K562 (cell line): ENCODE measurements around the gene ATP5PD. TPM values are rescaled to one million over a fixed set of nuclear protein-coding genes. Genes with fewer than 3 reads are reported as not detected.

Experiments used
- ATAC-seq: fragments of 200-7000 bp; cut with Tn5 transposase; 3 replicates; pipeline ENCODE4 v1.9.1; 2020; ENCODE audit warnings: moderate library complexity
- BruUV-seq: library from RNA; stranded (reverse); fragments of 400-500 nt; replicated peaks from 2 replicates; lab custom pipeline; 2021; lab: Mats Ljungman, UMichigan
- CTCF ChIA-PET: fragments of 300-600 bp; formaldehyde crosslinking; extraction: SDS; loops from one replicate; lab custom pipeline; 2021; ENCODE audit warnings: low intra/inter-chr PET ratio; lab: Yijun Ruan, JAX
- POLR2A ChIA-PET: fragments of 300-600, 350-650 bp; sonication (Branson Sonifier 250); formaldehyde crosslinking; extraction: SDS; loops from one replicate; lab custom pipeline; 2021; ENCODE audit warnings: antibody characterized with exemption, inconsistent platforms; lab: Yijun Ruan, JAX
- DNase-seq, 4 experiments: peaks; one replicate each; pipeline versions ENCODE4 v3.0.0 to v3.0.0-alpha.2; 2011 to 2018; ENCODE audit warnings: low spot score in 3 of 4, mixed read lengths in 3 of 4; ENCODE audit errors: extremely low read depth in 1 of 4
- FAIRE-seq: peaks from 2 replicates; lab custom pipeline; 2011; peaks lifted over from hg19 to GRCh38; lab: Jason Lieb, UNC
- H2AFZ ChIP-seq: 2 replicates; pipeline ENCODE4 v1.6.0; 2011; ENCODE audit warnings: low read depth, low read length, control low read depth, inconsistent platforms
- H3K27ac ChIP-seq: fragments of 200-600 bp; 3 replicates; pipeline ENCODE4 v1.8.0; 2011; ENCODE audit warnings: low read depth, mild to moderate bottlenecking, control low read depth, inconsistent platforms, low read length, moderate library complexity, mixed read lengths; ENCODE audit errors: extremely low read depth
- H3K27me3 ChIP-seq, 2 experiments: fragments of 300-600 bp in 1 of 2; 2 replicates in 1 of 2; 3 replicates in 1 of 2; pipeline versions ENCODE4 v1.6.0 to v1.8.0; 2011; ENCODE audit warnings: inconsistent platforms in 2 of 2, low read length in 2 of 2, mild to moderate bottlenecking in 1 of 2, mixed read lengths in 1 of 2, moderate library complexity in 1 of 2; ENCODE audit not compliant: control insufficient read depth in 2 of 2, insufficient read depth in 2 of 2
- H3K36me3 ChIP-seq: fragments of 300-600 bp; 3 replicates; pipeline ENCODE4 v1.8.0; 2011; ENCODE audit warnings: mild to moderate bottlenecking, low read length, inconsistent platforms; ENCODE audit not compliant: control insufficient read depth, insufficient read depth
- H3K4me1 ChIP-seq, 2 experiments: fragments of 200-600 bp in 1 of 2; replicated peaks in 1 of 2; 2 replicates in 1 of 2; 3 replicates in 1 of 2; pipeline versions ENCODE4 v1.5.1 to v1.8.0; 2011; ENCODE audit warnings: inconsistent platforms in 2 of 2, low read length in 2 of 2, mild to moderate bottlenecking in 1 of 2, mixed read lengths in 1 of 2, moderate library complexity in 1 of 2; ENCODE audit not compliant: control insufficient read depth in 2 of 2, insufficient read depth in 2 of 2
- H3K4me2 ChIP-seq: 2 replicates; pipeline ENCODE4 v1.6.1; 2011; ENCODE audit warnings: low read length, control low read depth, inconsistent platforms, mixed read lengths; ENCODE audit not compliant: insufficient read depth
- H3K4me3 ChIP-seq: fragments of 200-600 bp; sonication (generic), shearing (Covaris generic); 2 replicates; pipeline ENCODE4 v1.5.1; 2016; ENCODE audit warnings: control low read depth, inconsistent platforms
- H3K79me2 ChIP-seq: fragments of 200-600 bp; 3 replicates; pipeline ENCODE4 v1.8.0; 2011; ENCODE audit warnings: low read length, inconsistent platforms; ENCODE audit not compliant: control insufficient read depth, insufficient read depth
- H3K9ac ChIP-seq, 2 experiments: 2 replicates each; pipeline versions ENCODE4 v1.6.0 to v1.6.1; 2011; ENCODE audit warnings: low read depth in 2 of 2, low read length in 2 of 2, control low read depth in 1 of 2, inconsistent platforms in 1 of 2, mild to moderate bottlenecking in 1 of 2, mixed read lengths in 1 of 2; ENCODE audit not compliant: insufficient read depth in 1 of 2
- H3K9me1 ChIP-seq: one replicate; pipeline ENCODE4 v1.6.0; 2011; ENCODE audit warnings: inconsistent platforms, mild to moderate bottlenecking, low read length, moderate library complexity; ENCODE audit not compliant: control insufficient read depth, insufficient read depth
- H3K9me3 ChIP-seq: replicated peaks from 2 replicates; pipeline ENCODE4 v1.5.1; 2011; ENCODE audit warnings: low read depth, low read length, inconsistent platforms; ENCODE audit not compliant: control insufficient read depth, insufficient read depth
- H4K20me1 ChIP-seq: replicated peaks from 2 replicates; pipeline ENCODE4 v1.6.1; 2011; ENCODE audit warnings: low read length, inconsistent platforms, mixed read lengths; ENCODE audit not compliant: control insufficient read depth, insufficient read depth
- ATF6 ChIP-seq: sonication (generic); formaldehyde crosslinking; IDR thresholded peaks from 2 replicates; pipeline ENCODE4 v1.4.0; 2020; ENCODE audit warnings: mild to moderate bottlenecking, missing genetic modification reagents
- ZNF263 ChIP-seq: sonication (generic); formaldehyde crosslinking; IDR thresholded peaks from 2 replicates; pipeline ENCODE4 v1.8.0; 2022; ENCODE audit warnings: mild to moderate bottlenecking, missing genetic modification reagents, borderline replicate concordance
- WGBS: fragments of 100-300 bp; shearing (Covaris generic); methylation state at CpG from one replicate; pipeline ENCODE4 v1.1.6; 2016; ENCODE audit warnings: low coverage, mixed read lengths; ENCODE audit not compliant: insufficient coverage; ENCODE audit errors: missing lambda C conversion rate; 5-methylcytosine and 5-hydroxymethylcytosine counted together
- in situ Hi-C: fragments of 300-500 bp; cut with MboI; formaldehyde crosslinking; loops from 4 replicates; pipeline ENCODE4 v1.15.0; 2018; ENCODE audit warnings: inconsistent platforms, mixed read lengths
- intact Hi-C: fragments of 100-400 bp; cut with micrococcal nuclease; formaldehyde crosslinking; loops from 2 replicates; pipeline ENCODE4 v1.14.2; 2022
- polyA plus RNA-seq, 8 experiments: library from polyadenylated mRNA; depleted of rRNA in 4 of 8; stranded (reverse) in 5 of 8; unstranded in 3 of 8; fragments of >200 nt; fragmentation: Nextera tagmentation in 2 of 8; fragmentation: Illumina TruSeq in 1 of 8; extraction: Ambion mirVana in 2 of 8; extraction: Trizol in 1 of 8; gene quantifications; 2 replicates each; pipeline versions ENCODE4 v1.2.1 to v1.2.3, GENCODE V29; 2011 to 2014; ENCODE audit warnings: inconsistent platforms in 1 of 8, missing spikeins in 1 of 8
- total RNA-seq, 7 experiments: library from RNA; depleted of rRNA in 6 of 7; stranded (reverse); fragments of >200 nt in 6 of 7; fragmentation: Illumina TruSeq in 2 of 7; extraction: Trizol in 2 of 7; gene quantifications; 2 replicates each; pipeline versions ENCODE4 v1.2.1 to v1.2.3, GENCODE V29; 2011 to 2021; ENCODE audit warnings: low replicate concordance in 1 of 7
- TF ChIP-seq, protein P1 (sequence below), 2 experiments: fragments of 450-650 bp in 1 of 2; sonication (generic) in 1 of 2; formaldehyde crosslinking in 1 of 2; IDR thresholded peaks; 2 replicates each; pipeline versions ENCODE4 v1.7.1 to v1.9.0; 2016 to 2022; ENCODE audit warnings: inconsistent platforms in 1 of 2, mild to moderate bottlenecking in 1 of 2, missing genetic modification reagents in 1 of 2
- TF ChIP-seq, protein P2 (sequence below): fragments of 250-450 bp; sonication (Bioruptor Pico); IDR thresholded peaks from 2 replicates; pipeline ENCODE4 v1.9.0; 2021; ENCODE audit warnings: mild to moderate bottlenecking, inconsistent platforms

Gene ATP5PD
- total and polyA plus RNA-seq, 9 of the 15 experiments (the other 6 are each of a cell fraction or from before 2014, with no cell fraction given), result 271 to 828 (median 432) TPM

GRCh38 chr17:75086496-75087181, 39.9 kb upstream of the ATP5PD start:
- Histone ChIP-seq H3K9ac (peak overlapping the region; percentile 71 to 88; a peak in 3 of 4 replicates), H3K9me1 (peaks cover 5% of the 10 kb centered on the region), H2AFZ (peak overlapping the region; percentile 81), H3K4me2 (peak overlapping the region; percentile 90), H3K4me1 (peaks cover 42 to 48% of the 10 kb centered on the region in 2 experiments), H4K20me1 (no peaks in the 10 kb centered on the region), H3K36me3 (no peaks in the 10 kb centered on the region), H3K4me3 (no peak overlapping the region), H3K9me3 (no peaks in the 10 kb centered on the region), H3K27ac (peak overlapping the region; percentile 63), H3K27me3 (no peaks in the 10 kb centered on the region), H3K79me2 (no peaks in the 10 kb centered on the region)
- in situ Hi-C loops, result no loop called here
- intact Hi-C loops, result no loop called here
- ATAC-seq, result peak; percentile 11
- no peak for FAIRE-seq
- POLR2A ChIA-PET, result interaction anchor here (0.7 to 3.0 kb wide), 5 partner anchors 10 to 26 kb away, joined by 3 to 11 read pairs (median 5); no protein-coding TSS in a partner anchor
- WGBS, result 45% methylated on average over 14 of the region's 15 CpGs
- DNase-seq, result peak in 1 of 4 experiments; percentile 57
- no TSS peak for BruUV-seq
- CTCF ChIA-PET, result no interaction called here
- TF ChIP-seq, protein P1, sequence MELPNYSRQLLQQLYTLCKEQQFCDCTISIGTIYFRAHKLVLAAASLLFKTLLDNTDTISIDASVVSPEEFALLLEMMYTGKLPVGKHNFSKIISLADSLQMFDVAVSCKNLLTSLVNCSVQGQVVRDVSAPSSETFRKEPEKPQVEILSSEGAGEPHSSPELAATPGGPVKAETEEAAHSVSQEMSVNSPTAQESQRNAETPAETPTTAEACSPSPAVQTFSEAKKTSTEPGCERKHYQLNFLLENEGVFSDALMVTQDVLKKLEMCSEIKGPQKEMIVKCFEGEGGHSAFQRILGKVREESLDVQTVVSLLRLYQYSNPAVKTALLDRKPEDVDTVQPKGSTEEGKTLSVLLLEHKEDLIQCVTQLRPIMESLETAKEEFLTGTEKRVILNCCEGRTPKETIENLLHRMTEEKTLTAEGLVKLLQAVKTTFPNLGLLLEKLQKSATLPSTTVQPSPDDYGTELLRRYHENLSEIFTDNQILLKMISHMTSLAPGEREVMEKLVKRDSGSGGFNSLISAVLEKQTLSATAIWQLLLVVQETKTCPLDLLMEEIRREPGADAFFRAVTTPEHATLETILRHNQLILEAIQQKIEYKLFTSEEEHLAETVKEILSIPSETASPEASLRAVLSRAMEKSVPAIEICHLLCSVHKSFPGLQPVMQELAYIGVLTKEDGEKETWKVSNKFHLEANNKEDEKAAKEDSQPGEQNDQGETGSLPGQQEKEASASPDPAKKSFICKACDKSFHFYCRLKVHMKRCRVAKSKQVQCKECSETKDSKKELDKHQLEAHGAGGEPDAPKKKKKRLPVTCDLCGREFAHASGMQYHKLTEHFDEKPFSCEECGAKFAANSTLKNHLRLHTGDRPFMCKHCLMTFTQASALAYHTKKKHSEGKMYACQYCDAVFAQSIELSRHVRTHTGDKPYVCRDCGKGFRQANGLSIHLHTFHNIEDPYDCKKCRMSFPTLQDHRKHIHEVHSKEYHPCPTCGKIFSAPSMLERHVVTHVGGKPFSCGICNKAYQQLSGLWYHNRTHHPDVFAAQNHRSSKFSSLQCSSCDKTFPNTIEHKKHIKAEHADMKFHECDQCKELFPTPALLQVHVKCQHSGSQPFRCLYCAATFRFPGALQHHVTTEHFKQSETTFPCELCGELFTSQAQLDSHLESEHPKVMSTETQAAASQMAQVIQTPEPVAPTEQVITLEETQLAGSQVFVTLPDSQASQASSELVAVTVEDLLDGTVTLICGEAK (IDR thresholded peaks at IDR 0.05), result no peak
- TF ChIP-seq, protein P1 (CRISPR knock-in tag; IDR thresholded peaks at IDR 0.05), result no peak
- TF ChIP-seq ATF6 (no peak), ZNF263 (no peak)
- TF ChIP-seq, protein P2, sequence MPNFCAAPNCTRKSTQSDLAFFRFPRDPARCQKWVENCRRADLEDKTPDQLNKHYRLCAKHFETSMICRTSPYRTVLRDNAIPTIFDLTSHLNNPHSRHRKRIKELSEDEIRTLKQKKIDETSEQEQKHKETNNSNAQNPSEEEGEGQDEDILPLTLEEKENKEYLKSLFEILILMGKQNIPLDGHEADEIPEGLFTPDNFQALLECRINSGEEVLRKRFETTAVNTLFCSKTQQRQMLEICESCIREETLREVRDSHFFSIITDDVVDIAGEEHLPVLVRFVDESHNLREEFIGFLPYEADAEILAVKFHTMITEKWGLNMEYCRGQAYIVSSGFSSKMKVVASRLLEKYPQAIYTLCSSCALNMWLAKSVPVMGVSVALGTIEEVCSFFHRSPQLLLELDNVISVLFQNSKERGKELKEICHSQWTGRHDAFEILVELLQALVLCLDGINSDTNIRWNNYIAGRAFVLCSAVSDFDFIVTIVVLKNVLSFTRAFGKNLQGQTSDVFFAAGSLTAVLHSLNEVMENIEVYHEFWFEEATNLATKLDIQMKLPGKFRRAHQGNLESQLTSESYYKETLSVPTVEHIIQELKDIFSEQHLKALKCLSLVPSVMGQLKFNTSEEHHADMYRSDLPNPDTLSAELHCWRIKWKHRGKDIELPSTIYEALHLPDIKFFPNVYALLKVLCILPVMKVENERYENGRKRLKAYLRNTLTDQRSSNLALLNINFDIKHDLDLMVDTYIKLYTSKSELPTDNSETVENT (CRISPR knock-in tag), result no peak
